NAMALWA (cell line): Measurements from ENCODE around the gene RPS25.
"Not testable (repeated sequence)": the region's sequence is repeated elsewhere in the genome, so short reads cannot be mapped to it uniquely, and the experiment has no call there.

ENCODE experiments used
- DNase-seq: peaks from one replicate; pipeline ENCODE4 v3.0.0-alpha.2; 2015; ENCODE audit warnings: low spot score

The RPS25 gene

DNA sequence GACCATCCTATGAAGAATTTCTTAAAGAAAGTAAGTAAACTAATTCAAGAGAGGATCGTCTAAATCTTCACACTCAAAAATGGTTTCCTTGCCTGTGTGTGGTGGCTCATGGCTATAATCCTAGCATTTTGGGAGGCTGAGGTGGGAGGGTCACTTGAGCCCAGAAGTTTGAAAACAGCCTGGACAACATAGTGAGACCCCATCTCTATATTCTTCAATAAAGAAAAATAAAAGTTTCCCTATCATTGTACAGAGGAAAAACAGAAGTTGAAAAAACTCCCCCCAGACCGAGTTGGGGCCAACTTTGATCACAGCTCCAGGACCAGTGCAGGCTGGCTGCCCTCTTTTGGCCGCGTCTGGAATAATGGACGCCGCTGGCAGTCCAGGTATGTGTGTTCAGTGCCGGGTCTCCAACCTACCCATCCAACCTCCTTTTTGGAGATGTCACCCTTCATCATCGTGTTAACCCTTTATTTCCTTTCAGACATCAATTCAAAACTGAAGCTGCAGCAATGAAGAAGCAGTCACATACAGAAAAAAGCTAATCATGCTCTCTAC is 3.0 kb downstream of the RPS25 start:
- DNase-seq = no peak

DNA sequence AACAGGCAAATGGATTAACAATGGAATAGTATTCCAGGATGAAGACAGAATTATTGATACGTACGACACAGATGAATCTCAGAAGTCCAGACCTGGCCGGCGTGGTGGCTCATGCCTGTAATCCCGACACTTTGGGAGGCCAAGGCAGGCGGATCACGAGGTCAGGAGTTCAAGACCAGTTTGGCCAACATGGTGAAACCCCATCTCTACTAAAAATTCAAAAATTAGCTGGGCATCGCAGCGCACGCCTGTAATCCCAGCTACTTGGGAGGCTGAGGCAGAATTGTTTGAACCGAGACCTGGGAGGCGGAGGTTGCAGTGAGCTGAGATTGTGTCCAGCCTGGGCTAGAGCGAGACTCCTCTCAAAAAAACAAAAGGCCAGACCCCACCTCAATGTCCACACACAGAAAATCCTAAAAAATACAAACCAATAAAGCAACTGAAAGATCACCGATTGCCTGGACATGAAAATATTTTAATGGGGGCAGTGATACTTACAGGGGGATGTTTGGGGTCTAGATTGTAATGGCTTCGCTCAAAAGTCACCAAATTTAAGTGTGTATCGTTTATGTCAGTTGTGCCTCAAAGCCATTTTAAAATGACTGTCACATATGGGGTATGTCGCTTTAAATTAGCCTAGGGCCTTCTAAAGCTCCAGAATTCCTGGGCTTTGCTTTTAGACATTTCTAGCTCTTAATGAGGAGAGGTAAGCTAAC is 3.8 kb downstream of the RPS25 start:
- no peak for DNase-seq

DNA sequence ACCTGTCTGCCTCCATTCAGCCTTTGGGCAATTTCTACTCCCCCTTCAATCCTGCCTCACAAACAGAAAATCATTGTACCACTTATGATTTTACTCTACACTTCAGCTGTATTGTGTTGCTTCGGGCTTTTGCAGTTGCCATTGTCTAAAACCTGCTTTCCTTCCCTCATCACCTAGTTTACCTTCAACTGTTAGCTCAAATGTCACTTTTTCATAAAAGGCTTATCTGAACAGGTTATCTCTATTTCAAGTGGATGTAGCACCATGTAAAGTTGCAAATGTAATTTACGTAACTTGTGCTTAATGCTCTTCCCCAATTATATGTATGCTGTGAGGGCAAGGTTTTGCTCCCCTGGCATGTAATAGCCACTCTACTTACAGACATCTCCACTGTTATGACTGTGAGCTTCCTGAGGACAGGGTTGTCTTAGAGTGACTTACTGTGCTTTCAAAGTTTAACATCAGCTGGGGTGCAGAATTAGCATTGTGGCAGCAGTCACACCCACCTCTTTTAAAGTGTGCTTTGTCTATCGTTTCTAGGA is 5.4 kb downstream of the RPS25 start:
- no peak for DNase-seq

DNA sequence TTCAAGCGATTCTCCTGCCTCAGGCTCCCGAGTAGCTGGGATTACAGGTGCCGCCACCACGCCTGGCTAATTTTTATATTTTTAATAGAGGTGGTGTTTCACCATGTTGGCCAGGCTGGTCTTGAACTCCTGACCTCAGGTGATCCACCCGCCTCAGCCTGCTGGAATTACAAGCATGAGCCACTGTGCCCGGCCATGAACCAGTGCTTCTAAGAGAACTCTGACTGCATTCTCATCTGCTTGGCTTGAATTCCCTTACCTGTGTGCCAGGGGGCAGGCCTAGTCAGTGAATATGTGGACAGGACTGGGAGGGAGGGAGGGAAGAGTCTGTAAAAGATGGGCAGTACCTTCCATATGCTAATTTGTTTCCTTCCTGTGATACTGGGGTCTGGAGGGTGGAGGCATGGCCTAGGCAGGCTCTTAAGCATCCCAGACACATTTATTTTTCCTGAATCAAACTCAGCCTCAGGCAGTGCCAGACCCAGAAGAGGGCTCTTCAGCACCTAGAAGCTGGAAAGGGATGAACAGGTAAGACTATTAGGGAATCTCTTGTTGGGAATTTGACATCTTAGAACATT is 6.6 kb downstream of the RPS25 start:
- no peak for DNase-seq

DNA sequence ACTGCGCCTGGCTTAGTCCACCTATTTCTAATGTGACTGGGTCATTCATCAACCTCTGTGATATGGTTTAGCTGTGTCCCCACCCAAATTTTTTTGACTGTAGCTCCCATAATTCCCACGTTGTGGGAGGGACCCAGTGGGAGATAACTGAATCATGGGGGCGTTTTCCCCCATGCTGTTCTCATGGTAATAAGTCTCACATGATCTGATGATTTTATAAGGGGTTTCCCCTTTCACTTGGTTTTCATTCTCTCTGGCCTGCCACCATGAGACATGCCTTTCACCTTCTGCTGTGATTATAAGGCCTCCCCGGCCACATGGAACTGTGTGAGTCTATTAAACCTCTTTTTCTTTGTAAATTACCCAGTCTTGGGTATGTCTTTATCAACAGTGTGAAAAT is 11.5 kb downstream of the RPS25 start:
- no peak for DNase-seq

DNA sequence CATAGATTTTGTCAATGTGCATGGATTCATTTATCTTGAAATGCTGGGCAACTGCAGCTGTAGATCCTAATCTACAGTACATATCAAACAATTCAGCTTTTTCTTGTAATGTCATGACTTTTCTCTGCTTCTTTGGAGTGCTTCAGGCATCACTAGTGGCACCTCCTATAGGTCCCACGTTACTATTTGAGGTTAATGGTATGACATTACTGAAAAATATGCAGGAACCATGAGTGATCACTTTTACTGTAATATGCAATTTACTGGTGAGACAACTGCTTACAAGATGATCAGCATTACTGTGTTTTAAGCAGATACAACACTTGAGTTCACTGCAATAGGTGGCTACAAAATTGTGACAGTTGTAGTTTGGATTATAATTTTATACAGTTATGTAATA is 17.2 kb downstream of the RPS25 start:
- no peak for DNase-seq

DNA sequence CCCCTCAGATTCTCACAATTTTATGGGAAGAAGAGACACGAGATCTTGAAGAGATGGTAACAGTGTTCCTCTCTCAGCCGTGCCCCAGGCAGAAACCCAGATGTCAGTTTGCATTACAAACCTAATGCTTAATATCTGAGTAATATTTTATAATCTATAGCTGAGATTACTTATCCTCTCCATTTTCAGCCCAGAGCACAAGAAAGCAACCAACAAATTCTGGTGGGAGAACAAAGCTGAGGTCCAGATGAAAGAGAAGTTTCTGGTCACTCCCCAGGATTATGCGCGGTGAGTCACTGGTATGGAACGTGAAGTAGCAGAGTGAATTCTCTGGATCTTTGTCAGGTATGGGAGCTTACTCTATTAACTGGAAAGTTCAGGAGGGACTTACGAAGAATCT is 19.3 kb downstream of the RPS25 start:
- no peak for DNase-seq

DNA sequence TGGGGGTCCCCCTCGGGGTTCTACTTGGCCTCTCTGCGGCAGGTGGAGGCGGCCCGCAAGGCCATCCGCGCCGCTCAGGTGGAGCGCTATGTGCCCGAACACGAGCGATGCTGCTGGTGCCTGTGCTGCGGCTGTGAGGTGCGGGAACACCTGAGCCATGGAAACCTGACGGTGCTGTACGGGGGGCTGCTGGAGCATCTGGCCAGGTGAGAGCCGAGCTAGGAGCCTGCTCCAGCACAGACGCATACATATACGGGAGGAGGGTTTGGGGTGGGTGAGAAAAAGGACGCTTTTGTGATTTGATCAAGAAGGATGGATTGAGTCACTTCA is 19.8 kb downstream of the RPS25 start:
- DNase-seq = no peak

DNA sequence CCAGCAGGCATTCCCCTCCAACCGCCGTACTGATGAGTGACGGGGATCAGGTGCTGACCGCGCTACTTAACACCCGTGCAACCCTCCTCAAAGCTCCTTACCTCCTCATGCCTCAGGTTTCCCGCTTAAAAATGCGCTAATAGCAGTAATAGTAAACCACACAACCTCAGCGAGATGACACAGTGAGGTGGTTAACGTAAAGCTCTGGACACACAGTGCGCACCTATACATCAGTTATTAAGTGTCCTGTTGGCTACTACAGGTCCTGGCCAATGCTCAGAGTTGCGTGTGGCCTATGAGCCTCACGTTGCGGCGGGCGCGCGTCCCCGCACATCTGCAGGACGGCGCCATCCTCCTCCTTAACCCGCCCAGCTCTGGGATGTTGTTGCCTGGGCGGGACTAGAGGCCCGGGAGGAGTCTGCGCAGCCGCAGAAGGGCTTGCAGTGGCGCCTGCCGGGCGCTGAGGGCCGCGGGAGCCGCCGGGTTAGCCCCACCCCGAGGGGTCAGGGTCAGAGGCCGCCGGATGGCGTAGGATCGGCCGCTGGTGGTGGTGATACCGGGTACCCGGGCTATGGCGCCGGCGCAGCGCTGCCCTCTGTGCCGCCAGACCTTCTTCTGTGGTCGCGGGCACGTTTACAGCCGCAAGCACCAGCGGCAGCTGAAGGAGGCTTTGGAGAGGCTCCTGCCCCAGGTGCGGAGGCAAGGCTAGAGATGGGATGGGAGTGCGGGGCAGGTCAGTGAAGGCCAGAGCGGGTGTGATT is 20.3 kb downstream of the RPS25 start, which contains the start of gene CENATAC:
TSS of gene CENATAC (plus strand) at position 512 of the 761 bp plus-strand sequence. CDS start at position 572, 60 bp downstream.
- DNase-seq = peak; percentile 94

DNA sequence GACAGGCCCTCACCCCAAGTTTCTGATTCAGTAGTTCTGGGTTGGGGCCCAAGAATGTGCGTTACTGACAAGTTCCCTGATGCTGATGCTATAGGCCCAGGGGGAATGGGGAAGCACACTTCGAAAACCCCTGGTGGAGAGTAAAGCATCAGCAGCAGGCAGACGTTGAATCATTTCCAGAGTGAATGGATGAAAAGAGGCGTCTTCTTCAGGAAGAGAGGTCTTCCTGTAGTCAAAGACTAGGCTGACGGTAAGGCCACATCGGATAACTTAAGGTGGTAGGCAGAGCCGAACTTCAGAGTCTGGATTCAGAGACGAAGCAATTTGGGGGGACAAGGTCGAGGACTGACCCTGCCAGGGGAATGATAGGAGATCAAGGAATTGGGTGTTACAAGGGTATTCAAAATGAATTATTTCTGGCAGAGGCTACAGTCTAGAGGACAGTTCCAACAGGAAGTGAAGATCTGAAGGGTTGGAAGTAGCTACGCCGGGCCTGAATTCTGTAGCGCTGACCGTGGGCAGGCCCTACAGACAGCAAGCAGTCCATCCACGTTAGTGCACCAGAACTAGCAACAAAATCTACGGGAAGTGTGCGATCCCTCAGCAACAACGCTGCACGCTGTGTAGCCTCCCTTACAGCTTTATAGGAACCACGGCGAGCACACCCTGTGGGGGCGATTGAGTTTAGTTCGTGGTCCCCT is 21.1 kb downstream of the RPS25 start:
- peak; percentile 71 for DNase-seq

DNA sequence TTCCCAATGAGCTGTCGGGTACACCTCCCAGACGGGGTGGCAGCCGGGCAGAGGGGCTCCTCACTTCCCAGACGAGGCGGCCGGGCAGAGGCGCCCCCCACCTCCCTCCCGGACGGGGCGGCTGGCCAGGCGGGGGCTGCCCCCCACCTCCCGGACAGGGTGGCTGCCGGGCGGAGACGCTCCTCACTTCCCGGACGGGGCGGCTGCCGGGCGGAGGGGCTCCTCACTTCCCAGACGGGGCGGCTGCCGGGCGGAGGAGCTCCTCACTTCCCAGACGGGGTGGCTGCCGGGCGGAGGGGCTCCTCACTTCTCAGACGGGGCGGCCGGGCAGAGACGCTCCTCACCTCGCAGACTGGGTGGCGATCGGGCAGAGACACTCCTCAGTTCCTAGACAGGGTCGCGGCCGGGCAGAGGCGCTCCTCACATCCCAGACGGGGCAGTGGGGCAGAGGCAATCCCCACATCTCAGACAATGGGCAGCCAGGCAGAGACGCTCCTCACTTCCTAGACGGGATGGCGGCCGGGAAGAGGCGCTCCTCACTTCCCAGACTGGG is 26.6 kb downstream of the RPS25 start:
- DNase-seq = not testable (repeated sequence)

DNA sequence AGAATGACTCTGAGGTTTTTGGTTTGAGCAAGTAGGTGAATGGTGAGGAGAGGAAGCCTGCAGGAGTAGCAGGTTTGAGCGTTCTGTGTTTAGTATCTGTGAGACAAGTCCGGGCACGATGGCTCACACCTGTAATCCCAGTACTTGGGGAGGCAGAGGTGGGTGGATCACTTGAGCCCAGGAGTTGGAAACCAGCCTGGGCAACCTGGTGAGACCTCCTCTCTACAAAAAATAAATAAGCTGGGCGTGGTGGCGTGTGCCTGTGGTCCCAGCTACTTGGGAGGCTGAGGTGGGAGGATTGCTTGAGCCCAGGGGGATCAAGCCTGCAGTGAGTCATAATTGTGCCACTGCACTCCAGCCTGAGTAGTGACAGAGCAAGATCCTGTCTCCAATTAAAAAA is 29.9 kb downstream of the RPS25 start:
- no peak for DNase-seq

DNA sequence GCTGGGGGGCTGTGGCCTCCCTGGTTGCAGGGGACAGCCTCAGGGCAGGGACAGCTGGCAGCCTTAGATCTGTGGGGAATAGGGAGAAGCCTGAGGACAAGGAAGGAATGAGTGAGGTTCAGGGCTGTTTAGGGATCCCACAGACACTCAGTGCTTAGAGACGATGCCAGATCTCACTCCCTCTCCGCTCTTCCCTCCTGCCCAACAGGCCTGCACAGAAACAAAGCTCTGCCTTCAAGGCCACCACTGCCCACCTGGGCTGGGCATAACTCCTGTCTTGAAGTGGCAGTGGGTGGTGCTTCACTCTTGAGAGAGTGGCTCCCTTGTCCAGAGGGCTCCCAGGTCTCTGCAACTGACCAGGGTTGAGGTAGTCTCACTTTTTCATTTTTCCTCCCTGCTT is 33.3 kb downstream of the RPS25 start:
- no peak for DNase-seq

DNA sequence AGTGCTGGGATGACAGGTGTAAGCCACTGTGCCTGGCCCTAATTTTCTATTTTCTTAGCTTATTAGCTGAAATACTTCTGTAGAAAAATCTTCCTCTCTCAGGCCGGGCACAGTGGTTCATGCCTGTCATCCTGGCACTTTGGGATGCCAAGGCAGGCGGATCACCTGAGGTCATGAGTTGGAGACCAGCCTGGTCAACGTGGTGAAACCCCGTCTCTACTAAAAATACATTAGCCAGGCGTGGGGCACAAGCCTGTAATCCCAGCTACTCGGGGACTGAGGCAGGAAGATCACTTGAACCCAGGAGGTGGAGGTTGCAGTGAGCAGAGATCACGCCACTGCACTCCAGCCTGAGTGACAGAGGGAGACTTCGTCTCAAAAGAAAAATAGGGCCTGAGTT is 33.8 kb downstream of the RPS25 start:
- DNase-seq = not testable (repeated sequence)

DNA sequence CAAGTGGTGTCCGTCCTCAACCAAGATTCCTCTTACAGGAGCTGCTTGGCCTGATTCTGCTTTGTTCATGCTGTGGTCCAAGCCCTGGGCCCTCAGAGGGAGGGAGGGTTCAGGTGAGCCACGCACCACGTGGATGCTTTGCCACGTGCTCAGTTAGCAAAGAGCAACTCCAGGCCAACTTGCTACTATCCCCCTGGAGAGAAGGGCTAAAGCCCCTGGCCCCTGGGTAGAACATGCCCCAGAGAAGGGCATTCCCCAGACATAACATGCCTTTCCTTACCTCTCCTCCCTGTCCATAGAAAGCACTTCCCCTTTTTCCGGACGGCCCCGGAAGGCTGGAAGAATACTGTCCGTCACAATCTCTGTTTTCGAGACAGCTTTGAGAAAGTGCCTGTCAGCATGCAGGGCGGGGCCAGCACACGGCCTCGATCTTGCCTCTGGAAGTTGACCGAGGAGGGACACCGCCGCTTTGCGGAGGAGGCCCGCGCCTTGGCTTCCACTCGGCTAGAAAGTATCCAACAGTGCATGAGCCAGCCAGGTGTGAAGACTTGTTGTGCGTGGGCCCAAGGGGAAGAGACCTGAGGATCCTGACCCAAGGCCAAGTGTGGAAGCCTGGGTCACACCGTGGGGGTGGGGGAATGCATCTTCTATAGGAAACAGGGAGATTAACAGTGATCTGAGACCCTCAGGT is 37.8 kb downstream of the RPS25 start:
- DNase-seq = no peak

DNA sequence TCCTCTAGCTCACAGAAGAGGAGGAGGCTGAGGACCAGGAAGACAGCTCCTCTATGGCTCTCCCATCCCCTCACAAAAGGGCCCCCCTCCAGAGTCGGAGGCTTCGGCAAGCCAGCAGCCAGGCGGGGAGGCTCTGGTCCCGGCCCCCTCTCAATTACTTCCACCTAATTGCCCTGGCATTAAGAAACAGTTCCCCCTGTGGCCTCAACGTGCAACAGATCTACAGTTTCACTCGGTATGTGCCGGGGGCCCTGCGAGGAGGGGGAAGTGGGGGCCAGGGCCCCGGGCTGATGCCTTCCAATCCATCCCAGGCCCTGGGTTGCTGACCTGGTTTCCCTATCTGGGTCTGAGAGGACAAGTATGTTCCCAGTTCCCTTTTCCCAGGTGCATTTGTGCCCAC is 38.7 kb downstream of the RPS25 start:
- DNase-seq = peak; percentile 23

DNA sequence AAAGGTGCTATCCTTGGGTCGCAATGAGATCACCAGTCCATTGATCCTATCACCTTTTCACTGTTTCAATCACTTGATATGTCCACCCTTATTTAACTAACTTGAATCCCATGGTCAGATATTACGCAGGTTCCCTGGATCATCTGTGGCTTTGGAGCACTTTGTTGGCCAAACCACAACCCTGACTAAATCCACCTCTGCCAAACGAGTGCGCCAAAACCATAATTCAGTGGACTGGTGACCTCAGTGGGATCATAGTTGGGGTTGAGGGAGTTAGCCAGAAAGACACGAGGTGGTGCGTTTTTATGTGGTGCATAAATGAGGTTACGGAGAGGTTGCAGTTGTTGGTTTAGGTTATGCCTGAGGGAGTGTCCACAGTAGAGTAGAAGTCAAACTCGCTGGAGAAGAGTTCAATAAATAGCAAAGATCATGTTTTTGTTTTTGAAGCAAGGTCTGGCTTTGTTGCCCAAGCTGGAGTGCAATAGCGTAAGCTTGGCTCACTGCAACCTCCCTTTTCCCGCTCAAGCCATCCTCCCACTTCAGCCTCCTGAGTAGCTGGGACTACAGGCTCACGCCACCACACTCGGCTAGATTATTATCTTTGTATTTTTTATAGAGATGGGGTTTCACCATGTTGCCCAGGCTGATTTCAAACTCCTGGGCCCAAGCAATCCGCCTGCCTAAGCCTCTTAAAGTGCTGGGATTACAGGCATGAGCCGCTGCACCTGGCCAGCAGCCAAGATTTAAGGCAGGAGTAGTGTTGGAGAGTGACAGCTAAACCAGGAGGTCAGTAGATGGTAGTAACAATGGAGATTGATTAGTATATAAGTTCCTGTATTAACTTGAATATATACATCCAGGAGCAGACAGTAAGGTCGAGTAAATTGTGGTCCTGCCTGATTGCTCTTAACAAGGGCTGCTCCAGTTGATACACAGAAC is 42.1 kb downstream of the RPS25 start:
- DNase-seq = no peak

DNA sequence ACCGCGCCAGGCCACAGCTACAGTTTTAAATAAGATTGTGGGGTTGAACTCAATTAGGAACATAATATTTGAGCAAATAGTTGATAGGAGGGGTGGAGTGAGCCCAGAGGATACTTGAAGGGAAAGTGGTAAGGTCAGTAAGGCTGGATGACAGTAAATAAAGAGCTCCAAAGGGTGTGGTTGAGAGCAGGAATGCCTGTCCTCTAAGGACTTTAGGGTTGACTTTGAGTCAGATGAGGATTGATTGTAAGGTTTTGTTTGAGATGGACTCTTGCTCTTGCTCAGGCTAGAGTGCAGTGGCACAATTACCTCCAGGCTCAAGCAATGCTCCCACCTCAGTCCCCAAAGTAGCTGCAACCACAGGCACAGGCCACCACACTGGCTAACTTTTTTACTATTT is 44.2 kb downstream of the RPS25 start:
- no peak for DNase-seq

DNA sequence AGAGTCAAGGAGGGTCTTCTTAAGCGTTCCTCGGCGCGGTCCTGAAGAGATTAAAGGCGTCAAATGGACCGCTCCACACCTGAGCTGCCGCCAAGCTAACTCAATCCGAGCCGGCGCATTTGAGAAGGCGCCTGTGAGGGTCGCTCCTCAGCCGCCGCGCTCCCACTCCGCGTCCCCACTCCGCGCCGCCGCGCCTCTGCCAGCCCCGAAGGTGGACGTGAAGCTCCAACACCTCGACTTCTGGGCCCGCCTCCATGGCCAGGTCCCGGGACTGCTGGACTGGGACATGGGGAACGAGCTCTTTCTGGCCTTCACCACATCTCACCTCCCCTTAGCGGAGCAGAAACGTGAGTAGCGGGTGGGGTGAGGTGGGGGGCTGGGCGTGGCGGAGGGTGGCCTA is 46.5 kb downstream of the RPS25 start, which contains the start of gene FOXR1:
TSS of gene FOXR1 (plus strand) at position 116 of the 400 bp plus-strand sequence. CDS start at position 287, 171 bp downstream.
- no peak for DNase-seq

DNA sequence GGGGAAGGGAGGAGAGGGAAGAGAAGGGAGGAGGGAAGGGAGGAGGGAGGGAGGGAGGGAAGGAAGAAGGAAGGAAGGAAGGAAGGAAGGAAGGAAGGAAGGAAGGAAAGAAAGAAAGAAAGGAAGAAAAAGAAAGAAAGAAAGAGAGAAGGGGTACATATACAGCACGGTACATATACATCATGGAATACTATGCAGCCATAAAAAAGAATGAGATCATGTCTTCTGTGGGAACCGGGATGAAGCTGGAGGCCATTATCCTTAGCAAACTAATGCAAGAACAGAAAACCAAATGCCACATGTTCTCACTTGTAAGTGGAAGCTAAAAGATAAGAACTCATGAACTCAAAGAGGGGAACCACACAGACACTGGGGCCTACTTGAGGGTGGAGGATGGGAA is 48.6 kb downstream of the RPS25 start:
- not testable (repeated sequence) for DNase-seq
